Liver (tissue), 3 donors: ENCODE data around the gene HIGD2B.

Experiments used
- NR2F2 ChIP-seq: IDR thresholded peaks from 2 replicates; pipeline ENCODE4 v1.6.1; 2016; ENCODE audit warnings: antibody characterized with exemption
- TAF1 ChIP-seq: conservative IDR thresholded peaks from 2 replicates; pipeline ENCODE4 v1.6.1; 2016; ENCODE audit warnings: antibody characterized with exemption, mild to moderate bottlenecking
- ZBTB33 ChIP-seq: IDR thresholded peaks from 2 replicates; pipeline ENCODE4 v1.6.1; 2016; ENCODE audit warnings: antibody characterized with exemption
- TF ChIP-seq, protein P1 (sequence below): IDR thresholded peaks from 2 replicates; pipeline ENCODE4 v1.6.1; 2016; ENCODE audit warnings: antibody characterized with exemption
- TF ChIP-seq, protein P2 (sequence below): fragments of 150-350 bp; IDR thresholded peaks from 2 replicates; pipeline ENCODE4 v1.5.1; 2017; ENCODE audit warnings: improper control_type of control experiment, low read depth, low read length; ENCODE audit not compliant: missing input control
- donor health status: healthy.
- donor health status: healthy.

DNA sequence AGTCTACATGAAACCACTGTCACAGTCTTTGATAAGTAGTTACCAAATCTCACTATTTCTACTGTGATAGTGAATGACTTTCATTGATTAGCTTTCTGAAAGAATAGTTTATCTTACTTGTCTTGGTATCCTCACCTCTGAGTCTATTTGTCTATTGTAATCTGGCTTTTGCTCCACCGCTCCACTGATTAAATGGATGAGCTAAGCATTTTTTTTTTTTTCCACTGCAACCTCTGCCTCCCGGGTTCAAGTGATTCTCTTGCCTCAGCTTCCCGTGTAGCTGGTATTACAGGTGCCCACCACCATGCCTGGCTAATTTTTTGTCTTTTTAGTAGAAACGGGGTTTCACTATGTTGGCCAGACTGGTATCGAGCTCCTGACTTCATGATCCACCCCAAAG lies 13.0 kb upstream of the HIGD2B start:
- TF ChIP-seq ZBTB33 (no peak), TAF1 (no peak), NR2F2 (no peak)
- TF ChIP-seq, protein P1, sequence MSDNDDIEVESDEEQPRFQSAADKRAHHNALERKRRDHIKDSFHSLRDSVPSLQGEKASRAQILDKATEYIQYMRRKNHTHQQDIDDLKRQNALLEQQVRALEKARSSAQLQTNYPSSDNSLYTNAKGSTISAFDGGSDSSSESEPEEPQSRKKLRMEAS, result no peak
- TF ChIP-seq, protein P2, sequence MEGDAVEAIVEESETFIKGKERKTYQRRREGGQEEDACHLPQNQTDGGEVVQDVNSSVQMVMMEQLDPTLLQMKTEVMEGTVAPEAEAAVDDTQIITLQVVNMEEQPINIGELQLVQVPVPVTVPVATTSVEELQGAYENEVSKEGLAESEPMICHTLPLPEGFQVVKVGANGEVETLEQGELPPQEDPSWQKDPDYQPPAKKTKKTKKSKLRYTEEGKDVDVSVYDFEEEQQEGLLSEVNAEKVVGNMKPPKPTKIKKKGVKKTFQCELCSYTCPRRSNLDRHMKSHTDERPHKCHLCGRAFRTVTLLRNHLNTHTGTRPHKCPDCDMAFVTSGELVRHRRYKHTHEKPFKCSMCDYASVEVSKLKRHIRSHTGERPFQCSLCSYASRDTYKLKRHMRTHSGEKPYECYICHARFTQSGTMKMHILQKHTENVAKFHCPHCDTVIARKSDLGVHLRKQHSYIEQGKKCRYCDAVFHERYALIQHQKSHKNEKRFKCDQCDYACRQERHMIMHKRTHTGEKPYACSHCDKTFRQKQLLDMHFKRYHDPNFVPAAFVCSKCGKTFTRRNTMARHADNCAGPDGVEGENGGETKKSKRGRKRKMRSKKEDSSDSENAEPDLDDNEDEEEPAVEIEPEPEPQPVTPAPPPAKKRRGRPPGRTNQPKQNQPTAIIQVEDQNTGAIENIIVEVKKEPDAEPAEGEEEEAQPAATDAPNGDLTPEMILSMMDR, result no peak
